GM21723 (cell line): ENCODE measurements around the gene VTI1A.

ENCODE experiments used
- ATAC-seq: cut with Tn5 transposase; IDR thresholded peaks from one replicate; pipeline ENCODE4 v1.9.1; 2021; ENCODE audit warnings: mild to moderate bottlenecking, moderate library complexity; ENCODE audit not compliant: unreplicated experiment

Gene VTI1A

GRCh38 chr10:112750427-112751167, 303.6 kb downstream of the VTI1A start:
- ATAC-seq: no peak

- ATAC-seq: no peak
Measured at GRCh38 chr10:112751651-112752050, 304.6 kb downstream of the VTI1A start.

GRCh38 chr10:112752288-112752687, 305.3 kb downstream of the VTI1A start:
- no peak for ATAC-seq

DNA sequence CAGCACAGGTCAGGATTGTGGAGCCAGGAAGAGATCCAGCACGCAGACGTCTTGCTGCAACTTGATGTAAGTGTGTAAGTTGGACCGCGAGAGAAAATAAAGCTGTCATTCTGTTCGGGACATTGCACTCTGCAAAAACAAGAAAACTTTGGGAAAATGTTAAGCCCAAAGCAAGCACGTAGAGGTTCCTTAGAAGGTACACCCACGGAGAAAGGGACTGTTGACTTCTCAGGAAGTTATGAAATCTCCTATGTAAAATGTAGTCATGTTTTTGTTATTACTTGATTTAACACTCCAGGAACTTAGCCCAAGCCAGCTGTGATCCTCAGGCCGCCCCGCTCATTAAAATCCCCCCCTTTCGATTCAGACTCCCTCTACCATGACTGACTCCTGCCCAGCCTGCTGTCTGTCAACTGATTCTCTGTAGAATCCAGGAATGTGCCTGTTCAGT, 307.0 kb downstream of the VTI1A start:
- ATAC-seq: no peak

DNA sequence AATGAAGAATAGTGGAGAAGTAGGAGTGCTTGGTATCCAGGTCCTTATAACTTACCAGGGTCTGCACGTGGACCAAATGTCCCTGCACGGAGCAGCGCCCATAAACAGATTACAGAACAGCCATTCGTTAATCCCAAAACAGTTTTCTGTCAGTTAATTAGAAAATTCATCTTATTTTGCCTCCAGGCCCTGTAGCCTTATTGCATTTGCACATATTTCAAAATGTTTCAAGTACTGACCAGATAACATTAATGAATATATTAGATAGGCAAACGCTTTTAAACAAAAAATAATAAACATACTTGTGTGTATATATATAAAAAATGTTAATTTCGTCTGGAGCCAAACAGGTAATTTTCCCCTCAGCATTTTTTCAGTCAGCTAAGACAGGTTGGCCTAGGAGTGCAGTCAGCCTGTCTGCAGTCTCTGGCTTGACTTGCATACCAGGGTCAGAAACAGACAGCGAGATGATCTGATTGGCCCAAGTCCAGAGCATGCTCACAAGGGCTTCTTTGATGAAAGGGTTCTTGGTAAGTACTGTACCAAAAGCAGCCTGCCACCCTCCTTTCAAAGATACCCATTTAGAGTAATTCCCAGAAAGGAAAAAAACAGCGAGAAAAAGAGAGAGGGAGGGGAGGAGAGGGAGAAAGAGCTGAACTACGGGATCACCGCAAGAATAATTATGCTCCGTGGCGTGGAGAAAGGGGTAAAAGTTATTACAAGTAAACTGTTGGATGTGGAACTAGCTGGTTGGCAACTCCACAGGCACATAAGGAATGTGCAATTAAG, 308.6 kb downstream of the VTI1A start:
- no peak for ATAC-seq

DNA sequence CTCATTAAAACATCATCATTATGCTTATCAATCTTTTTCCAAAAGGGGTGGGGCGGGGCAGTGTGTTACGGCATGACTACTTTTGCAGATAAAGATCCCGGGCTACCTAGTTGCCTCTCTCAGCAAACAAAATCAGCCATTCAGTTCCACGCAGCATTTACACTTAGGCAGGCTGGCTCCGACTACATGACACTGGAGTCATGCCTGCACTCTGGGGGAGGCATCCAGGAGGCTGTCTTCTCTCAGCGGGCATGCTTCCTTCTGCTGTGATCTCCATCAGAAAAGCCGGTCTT, 309.2 kb downstream of the VTI1A start:
- no peak for ATAC-seq

- no peak for ATAC-seq
Measured at GRCh38 chr10:112758961-112759360, 311.9 kb downstream of the VTI1A start.

DNA sequence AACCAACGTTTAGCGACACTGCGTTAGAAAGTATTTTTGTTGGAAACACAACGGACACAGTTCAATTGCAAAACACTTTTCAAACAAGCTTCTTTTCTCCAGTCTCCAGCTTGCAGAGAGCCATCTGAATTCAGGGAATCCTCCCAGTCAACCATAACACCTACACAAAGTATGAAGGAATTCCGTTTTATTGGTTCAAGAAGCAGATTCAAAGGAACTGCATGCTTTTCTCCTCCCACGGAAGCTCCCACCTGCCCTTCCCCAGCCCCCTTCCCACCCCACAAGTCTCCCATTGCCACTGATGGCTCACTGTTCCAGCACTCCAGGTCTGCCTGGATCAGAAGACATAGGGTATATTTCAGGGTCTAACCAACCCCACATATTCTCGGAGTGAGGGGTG, 312.5 kb downstream of the VTI1A start:
- ATAC-seq: no peak

GRCh38 chr10:112761256-112761655, 314.2 kb downstream of the VTI1A start:
- no peak for ATAC-seq

DNA sequence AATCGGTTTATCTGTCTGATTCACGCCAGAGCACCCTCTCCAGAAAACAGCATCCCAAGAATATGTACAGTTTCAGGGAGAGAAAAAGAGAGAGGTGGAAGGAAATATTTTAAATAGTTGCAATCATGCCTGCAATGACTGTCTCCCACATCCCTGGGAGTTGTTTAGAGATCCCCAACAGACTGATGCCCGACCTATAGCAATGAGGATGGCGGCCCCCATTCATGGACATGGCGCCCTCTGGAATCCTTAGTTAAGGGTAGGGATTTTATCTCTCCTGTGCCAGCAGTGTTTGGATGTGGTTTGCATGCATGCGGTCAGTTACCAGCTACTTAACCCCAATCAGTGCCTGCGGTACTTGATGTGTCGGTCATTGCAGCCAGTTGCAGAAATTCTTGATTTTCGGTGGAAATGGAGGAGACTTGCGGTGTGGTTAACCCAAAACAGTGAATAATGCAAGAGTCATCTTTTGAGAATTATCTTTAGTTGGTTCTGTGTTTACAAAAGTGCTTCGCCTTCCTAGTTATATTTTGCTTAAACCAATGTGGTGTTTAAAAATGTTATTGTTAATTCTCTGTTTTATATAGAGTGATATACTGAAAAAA, 317.0 kb downstream of the VTI1A start:
- no peak for ATAC-seq

- no peak for ATAC-seq
Measured at GRCh38 chr10:112765717-112766235, 318.8 kb downstream of the VTI1A start.

DNA sequence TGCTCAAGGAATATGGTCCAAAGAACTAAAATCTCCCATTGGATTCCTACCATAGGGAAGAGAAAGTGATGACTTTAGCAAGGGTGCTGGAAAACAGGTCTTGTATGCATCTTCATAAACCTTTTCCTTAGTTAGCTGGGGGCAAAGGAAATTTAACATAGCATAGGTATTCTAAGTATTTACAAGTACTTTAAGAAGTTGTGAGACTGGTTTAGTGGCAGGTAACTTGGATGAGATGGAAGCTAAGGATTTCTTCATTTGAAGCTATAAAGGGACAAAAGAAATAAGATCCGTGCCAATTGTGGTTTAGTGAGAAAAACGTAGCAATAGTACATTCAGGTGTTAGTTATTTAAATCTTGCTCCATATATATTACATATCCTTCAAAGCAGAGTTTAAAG, 319.6 kb downstream of the VTI1A start:
- ATAC-seq: no peak

DNA sequence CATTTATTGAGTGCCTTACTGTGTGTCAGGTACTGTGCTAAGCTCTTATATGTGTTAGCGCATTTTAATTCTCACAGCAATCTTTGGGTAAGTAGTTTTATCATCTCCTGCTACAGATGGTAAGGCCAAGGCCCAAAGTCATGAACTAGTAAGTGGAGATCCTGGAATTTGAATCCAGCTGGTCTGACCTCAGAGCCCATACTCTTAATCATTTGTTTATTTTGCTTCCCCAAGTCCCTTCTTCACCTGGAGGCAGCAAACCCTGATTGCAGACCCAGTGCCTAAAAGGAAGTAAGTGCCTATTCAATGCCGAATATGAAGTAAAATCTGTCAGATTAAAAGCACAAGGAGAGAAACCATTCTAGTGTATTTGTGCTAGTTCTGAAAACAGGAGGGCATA, 320.1 kb downstream of the VTI1A start:
- no peak for ATAC-seq

DNA sequence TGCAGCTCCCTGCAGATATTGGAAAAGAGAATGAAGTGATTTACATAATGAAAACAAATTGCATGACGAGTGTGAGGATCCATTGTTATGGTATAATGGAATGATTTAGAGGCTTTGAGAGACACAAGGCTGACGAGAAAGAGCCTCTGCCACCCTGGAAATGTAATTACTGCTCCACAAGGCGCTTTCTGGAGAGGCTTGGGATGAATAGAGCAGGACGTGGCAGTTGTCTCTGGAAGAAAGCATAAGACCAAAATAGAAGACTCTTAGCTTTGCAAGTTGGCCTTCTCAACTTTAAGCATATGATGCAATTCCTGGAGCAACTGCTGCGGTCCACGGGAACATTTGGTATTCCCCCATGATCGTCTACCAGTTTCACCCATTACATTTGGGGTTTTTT, 321.1 kb downstream of the VTI1A start:
- ATAC-seq: no peak

DNA sequence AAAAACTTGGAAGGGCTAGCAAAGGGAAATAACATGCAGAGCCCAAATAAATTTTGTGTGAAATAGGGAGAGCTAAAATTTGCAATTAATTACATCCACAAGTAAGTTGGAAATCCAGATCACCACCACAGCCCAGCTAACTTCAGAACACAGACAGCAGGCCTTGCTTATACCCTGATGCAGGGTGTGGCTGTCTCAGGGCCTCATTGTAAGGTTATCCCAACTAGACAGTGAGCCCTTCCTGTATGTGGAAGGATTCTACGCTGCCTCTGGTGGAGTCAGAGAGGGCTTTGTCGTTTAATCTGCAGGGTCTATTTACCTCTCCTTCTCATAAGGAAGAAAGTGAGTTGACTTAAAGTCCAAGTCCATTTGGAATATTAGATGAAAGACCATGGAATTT, 322.1 kb downstream of the VTI1A start:
- no peak for ATAC-seq

DNA sequence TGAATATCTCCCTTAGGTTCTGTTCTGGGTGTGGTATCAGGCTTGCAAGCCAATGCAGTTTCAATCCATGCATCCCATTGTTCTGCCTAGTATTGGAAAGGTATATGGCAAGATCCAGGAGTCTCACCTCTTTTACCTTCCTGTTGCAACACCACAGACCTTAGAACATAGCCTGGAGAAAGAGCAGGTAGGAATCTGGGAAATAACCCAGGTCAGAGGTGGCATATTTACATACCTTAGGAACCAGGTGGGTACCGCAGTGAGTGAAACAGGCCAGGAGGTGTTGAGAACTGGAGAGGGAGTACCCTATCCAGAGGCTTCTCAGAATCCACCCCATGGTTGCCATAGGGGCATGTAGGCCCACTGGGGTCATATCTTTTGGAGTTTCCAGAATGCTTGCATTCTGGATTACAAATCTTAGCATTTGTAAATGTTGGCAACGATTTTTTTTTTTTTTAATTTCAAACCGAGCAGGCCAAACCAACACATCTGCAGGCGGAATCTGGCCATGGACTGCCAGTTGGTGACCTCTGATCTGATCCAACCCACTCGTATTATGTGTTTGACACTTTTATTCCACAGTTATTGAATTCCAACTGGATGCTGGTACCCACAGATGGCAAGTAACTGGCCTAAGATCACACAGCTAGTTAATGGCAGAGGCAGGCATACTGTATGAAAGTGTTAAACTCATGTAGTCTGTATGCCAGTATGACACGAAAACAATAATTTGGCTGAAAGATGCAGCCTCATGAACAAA, 322.8 kb downstream of the VTI1A start:
- no peak for ATAC-seq

GRCh38 chr10:112771733-112772132, 324.7 kb downstream of the VTI1A start:
- no peak for ATAC-seq

- ATAC-seq: no peak
Measured at GRCh38 chr10:112773783-112774182, 326.8 kb downstream of the VTI1A start.

DNA sequence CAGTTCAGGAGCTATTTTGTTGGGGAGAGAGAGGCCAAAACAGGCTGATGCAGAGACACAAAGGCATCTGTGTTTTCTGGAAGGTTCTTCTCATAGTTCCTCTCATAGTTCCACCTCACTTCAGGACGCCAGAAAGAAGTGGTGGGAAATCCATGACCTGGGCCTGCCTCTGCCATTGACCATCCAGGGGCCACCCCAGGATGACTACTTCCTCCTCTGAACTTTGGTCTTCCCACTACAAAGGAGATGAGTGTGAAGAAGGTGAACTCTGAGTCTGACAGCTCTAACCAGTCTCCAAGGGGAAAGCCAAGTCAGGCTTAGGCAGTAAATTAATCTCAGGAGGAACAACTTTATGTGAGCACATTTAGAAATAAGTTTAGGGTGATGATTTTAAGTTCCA, 327.2 kb downstream of the VTI1A start:
- ATAC-seq: no peak

DNA sequence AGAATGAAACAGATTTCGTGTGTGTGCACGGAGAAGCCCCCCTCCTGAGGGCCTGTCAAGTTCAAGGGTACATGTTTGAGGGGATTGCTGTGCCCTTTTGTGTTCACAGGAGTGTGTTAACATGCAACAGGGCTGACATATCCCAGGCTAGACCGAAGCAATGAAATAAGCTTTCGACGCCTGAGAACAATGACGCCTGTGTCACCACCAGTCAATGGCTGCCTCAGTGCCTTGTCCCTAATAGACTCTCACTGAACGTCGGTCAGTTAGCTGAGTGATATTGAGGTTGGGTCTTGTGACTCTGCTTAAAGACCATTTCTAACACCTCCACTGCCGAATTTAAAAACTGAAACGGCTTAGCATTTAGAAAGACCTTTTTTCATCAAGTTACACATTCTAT, 327.8 kb downstream of the VTI1A start:
- ATAC-seq: no peak

DNA sequence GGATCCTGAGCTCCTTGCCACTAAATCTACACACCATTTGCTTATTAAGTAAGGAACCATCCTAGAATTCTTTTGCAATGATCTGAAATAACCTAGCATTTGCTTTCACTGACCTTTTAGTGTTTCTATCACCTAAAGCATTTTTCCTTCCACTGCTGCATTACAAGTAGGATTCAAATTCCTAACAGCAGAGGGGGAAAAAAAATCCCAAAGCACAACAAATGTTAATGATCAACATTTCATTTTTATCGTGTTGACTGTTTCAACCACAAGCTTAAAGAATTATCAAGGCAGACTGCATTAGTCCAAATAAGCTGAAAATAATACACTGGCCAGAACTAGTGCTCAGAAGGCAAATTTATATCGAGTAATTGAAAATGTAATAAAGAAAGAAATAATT, 328.4 kb downstream of the VTI1A start:
- no peak for ATAC-seq
